ENCODE results near the gene TMEM119.
A peak's percentile ranks its signal among the peaks of the same experiment; 100 is the strongest.

The TMEM119 gene

DNA sequence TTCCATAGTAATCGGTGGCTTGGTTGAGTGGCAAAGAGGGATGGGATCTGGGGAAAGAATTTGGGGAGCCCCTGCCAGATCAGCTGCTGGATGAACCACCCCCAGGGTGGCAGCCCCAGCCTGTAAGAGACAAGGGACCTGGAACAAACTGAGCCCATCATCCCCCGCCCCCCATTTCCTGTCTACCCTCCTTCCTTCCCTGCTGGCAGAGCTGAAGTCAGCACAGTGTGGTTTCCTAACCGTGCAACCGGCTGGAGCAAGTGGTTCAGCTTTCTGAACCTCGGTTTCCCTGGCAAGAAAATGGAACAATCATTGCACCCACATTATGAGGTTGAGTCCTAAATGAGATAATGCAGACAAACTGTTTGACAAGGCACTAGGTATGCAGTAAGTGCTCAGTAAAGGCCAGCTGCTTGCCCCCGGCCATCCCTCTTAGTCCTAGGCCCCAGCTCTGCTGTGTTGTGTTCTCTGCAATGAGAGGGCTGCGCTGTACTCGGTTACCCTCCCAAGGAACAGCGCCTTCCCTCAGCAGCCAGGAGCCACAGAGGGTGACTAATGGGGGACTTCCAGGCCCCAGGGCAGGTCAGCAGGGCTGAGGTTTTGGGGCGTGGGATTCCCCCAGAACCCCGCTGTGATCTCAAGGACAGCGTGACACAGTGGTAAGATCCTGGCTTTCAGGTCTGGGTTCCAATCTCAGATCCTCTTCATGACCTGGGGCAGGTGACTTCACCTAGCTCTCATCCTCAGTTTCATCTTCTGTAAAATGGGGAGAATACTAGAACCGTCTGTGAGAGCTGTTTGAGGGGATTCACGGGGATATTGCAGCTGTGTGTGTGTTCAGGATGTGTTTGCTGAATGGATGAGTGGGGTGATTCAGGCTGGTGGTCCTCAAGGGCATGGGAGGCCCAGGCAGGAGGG lies 19.3 kb upstream of the TMEM119 start:
- DNase-seq (ENCODE audit: low read depth, low spot score): no peak

DNA sequence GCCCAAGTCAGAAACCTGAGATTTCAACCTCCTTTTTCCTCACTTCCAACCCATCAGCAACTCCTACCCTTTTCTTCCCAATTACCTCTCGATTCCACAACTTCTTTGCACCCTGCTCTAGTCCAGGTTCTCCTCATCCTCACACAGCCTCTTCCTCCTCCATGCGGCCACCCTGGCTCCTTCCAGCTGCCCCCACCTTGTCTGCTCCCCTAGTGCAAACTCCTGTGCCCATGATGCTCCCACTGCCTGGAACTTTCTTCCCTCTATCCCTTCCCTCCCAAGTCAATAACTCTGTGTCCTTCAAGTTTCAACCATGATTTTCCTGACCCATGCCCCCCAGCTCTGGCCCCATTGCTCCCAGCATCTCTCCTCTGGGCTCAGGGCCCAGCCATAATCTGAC lies 18.5 kb upstream of the TMEM119 start:
- no peak for DNase-seq (ENCODE audit: low read depth, low spot score)

- no peak for DNase-seq (ENCODE audit: low read depth, low spot score)
Measured at GRCh38 chr12:108615918-108616317, 18.0 kb upstream of the TMEM119 start.

DNA sequence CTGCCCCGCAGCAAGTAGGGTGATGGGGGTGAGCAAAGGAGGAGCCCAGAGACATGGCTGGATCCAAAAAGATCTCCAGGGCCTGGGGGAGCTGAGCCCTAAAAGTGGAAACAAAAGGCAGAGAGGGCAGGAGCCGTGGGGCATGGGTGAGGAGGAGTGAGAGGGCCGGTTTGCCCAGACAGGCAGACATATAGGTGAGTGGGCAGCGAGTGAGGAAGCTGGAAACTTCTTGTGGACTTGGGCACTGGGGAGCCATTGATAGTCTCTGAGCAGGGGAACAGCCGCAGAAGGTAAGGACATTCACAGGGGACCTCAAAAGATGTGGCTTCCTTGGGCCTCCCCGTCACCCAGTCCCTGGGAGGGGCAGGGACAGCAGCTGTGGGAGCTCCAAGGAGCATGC lies 16.8 kb upstream of the TMEM119 start:
- DNase-seq (ENCODE audit: low read depth, low spot score): no peak

- DNase-seq (ENCODE audit: low read depth, low spot score): no peak
Measured at GRCh38 chr12:108614041-108614440, 16.2 kb upstream of the TMEM119 start.

GRCh38 chr12:108613548-108613947 lies 15.7 kb upstream of the TMEM119 start:
- DNase-seq (ENCODE audit: low read depth, low spot score): no peak

GRCh38 chr12:108612788-108613282 lies 15.0 kb upstream of the TMEM119 start:
- no peak for DNase-seq (ENCODE audit: low read depth, low spot score)

DNA sequence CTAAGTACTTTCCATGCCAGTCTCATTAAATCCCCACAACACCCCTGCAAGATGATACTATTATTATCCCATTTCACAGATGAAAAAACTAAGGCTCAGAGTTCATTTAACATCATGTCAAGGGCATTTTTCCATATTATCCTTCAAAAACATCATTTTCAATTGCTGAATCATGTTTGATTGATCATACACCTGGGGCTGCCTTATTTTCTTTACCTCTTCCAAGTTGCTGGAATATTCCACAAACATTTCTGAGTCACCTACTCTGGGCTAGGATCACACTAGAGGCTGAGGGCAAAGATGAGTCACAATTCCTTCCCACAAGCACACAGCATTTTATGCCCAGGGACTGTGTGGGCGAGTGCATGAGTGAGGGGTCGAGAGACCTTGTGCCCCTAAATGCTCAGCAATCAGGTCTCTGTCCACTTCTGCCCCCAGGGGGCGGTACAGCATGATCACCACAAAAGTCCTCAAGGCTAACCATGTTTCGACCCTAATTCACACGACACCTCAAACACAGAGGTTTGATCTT lies 14.1 kb upstream of the TMEM119 start:
- no peak for DNase-seq (ENCODE audit: low read depth, low spot score)

GRCh38 chr12:108610856-108611605 lies 13.1 kb upstream of the TMEM119 start:
- no peak for DNase-seq (ENCODE audit: low read depth, low spot score)

- DNase-seq (ENCODE audit: low read depth, low spot score): no peak
Measured at GRCh38 chr12:108610336-108610815, 12.5 kb upstream of the TMEM119 start.

- DNase-seq (ENCODE audit: low read depth, low spot score): peak; percentile 62
Measured at GRCh38 chr12:108609537-108610335, 11.9 kb upstream of the TMEM119 start.

- DNase-seq (ENCODE audit: low read depth, low spot score): no peak
Measured at GRCh38 chr12:108608616-108609015, 10.7 kb upstream of the TMEM119 start.

- no peak for DNase-seq (ENCODE audit: low read depth, low spot score)
Measured at GRCh38 chr12:108607981-108608600, 10.2 kb upstream of the TMEM119 start.

- DNase-seq (ENCODE audit: low read depth, low spot score): no peak
Measured at GRCh38 chr12:108606492-108606891, 8.6 kb upstream of the TMEM119 start.

- no peak for DNase-seq (ENCODE audit: low read depth, low spot score)
Measured at GRCh38 chr12:108605690-108606406, 8.0 kb upstream of the TMEM119 start.

GRCh38 chr12:108605000-108605689 lies 7.3 kb upstream of the TMEM119 start:
- no peak for DNase-seq (ENCODE audit: low read depth, low spot score)

- no peak for DNase-seq (ENCODE audit: low read depth, low spot score)
Measured at GRCh38 chr12:108604208-108604941, 6.5 kb upstream of the TMEM119 start.

DNA sequence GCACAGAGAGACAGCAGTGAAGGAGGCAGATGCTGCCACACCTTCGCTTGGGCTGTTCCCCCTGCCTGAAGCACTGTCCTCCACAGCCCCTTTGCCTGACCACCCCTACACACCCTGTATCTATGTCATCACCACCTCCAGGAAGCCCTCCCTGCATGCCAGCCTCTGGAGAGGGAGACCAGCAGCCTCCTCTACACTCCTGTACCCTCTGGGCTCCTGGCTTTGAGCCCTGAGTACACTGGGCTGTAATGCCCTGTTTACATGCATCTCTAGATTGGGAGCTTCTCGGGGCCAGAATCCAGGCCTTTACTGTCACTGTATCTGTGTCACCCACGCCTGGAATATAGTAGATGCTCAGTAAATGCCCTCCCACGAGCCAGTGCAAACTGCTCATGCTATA lies 5.9 kb upstream of the TMEM119 start:
- no peak for DNase-seq (ENCODE audit: low read depth, low spot score)
